Measurements from ENCODE around the gene SHISAL2B. TPM values are rescaled to one million over a fixed set of nuclear protein-coding genes. Genes with fewer than 3 reads are reported as not detected.

The SHISAL2B gene
- total RNA-seq, 1 experiment from 2014 or later, result 15.2 TPM

- TF ChIP-seq, protein P1, sequence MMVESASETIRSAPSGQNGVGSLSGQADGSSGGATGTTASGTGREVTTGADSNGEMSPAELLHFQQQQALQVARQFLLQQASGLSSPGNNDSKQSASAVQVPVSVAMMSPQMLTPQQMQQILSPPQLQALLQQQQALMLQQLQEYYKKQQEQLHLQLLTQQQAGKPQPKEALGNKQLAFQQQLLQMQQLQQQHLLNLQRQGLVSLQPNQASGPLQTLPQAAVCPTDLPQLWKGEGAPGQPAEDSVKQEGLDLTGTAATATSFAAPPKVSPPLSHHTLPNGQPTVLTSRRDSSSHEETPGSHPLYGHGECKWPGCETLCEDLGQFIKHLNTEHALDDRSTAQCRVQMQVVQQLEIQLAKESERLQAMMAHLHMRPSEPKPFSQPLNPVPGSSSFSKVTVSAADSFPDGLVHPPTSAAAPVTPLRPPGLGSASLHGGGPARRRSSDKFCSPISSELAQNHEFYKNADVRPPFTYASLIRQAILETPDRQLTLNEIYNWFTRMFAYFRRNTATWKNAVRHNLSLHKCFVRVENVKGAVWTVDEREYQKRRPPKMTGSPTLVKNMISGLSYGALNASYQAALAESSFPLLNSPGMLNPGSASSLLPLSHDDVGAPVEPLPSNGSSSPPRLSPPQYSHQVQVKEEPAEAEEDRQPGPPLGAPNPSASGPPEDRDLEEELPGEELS (CRISPR knock-in tag; IDR thresholded peaks at IDR 0.05), result no peak
- TF ChIP-seq CREM (CRISPR knock-in tag; IDR thresholded peaks at IDR 0.05) (no peak), SMAD3 (CRISPR knock-in tag; IDR thresholded peaks at IDR 0.05; ENCODE audit: borderline replicate concordance) (no peak), PRRX2 (CRISPR knock-in tag; IDR thresholded peaks at IDR 0.05) (no peak), NR3C1 (CRISPR knock-in tag; conservative IDR thresholded peaks at IDR 0.05; ENCODE audit: low read depth) (no peak), MYBL2 (CRISPR knock-in tag; IDR thresholded peaks at IDR 0.05) (no peak), ZNF423 (CRISPR knock-in tag; IDR thresholded peaks at IDR 0.05) (no peak)
- TF ChIP-seq, protein P2, sequence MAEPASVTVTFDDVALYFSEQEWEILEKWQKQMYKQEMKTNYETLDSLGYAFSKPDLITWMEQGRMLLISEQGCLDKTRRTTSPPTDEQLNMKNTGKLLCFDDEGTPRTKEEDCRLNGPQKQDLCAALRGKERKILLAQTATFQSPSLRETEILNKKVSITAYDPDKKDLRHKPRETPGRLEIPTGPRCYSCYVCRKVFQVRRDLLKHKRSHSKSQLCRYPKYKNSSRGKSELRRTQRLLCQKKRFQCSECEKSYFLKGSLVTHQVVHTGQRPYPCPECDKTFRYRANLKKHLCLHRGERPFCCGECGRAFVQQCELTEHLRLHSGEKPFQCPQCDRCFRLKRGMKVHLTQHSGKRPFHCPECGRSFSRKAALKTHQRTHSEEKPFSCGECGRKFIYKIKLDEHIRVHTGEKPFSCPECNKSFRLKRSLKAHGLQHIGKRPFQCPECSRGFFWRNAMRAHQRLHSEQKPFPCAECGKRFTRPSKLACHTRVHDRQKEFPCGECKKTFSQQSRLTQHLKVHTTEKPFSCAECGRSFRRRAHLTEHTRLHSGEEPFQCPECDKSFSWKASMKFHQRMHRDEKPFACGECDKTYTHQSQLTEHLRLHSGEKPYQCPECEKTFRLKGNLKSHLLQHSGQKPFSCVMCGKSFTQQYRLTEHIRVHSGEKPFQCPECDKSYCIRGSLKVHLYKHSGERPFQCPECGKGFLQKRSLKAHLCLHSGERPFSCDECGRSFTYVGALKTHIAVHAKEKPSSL (CRISPR knock-in tag; conservative IDR thresholded peaks at IDR 0.05), result no peak
- TF ChIP-seq, protein P3, sequence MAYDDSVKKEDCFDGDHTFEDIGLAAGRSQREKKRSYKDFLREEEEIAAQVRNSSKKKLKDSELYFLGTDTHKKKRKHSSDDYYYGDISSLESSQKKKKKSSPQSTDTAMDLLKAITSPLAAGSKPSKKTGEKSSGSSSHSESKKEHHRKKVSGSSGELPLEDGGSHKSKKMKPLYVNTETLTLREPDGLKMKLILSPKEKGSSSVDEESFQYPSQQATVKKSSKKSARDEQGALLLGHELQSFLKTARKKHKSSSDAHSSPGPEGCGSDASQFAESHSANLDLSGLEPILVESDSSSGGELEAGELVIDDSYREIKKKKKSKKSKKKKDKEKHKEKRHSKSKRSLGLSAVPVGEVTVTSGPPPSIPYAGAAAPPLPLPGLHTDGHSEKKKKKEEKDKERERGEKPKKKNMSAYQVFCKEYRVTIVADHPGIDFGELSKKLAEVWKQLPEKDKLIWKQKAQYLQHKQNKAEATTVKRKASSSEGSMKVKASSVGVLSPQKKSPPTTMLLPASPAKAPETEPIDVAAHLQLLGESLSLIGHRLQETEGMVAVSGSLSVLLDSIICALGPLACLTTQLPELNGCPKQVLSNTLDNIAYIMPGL (CRISPR knock-in tag; IDR thresholded peaks at IDR 0.05), result no peak
Observed at GRCh38 chr5:64763948-64764503, 73.7 kb downstream of the SHISAL2B start (continued).

DNA sequence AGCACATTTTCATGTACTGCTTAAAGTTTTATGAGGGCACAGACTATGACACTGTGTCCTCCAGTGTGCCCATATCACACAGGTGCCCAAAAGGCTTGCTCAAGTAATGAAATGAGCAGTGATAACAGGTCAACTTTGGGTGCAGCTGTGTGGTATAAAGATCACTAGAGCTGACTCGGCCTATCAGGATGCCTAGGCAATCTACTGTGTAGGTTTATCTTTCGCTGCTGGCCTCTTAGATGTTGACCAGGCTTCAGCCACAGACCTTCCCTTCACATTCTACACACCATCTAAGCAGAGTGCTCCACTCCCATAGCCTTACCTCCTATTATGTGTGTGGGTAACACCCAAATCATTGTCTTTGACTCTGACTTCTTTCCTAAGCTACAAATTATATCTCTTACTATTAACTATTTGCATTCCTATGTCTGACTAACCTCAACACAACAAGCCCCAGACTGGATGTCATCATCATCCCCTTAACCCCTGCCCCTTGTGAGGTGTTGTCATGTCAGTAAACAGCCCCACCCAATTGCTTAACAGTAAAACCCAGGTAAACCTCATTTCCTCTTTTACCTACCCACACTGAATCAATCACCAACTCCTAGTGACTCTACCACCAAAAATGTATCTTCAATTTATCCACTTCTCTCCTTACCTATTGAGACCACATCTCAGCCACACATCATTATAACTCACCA, 75.7 kb downstream of the SHISAL2B start:
- no peak overlapping the region for H3K4me3 Mint-ChIP-seq
- POLR2A ChIA-PET, result no interaction called here
- peaks cover 30% of the 10 kb centered on the region for H3K4me1 Mint-ChIP-seq
- H3K27me3 Mint-ChIP-seq (ENCODE audit: low read depth), result no peaks in the 10 kb centered on the region
- H3K27ac Mint-ChIP-seq, result no peak overlapping the region
- ATAC-seq (no peak), DNase-seq (ENCODE audit: low spot score) (no peak)
- H3K9me3 Mint-ChIP-seq, result no peaks in the 10 kb centered on the region
- peaks cover 11% of the 10 kb centered on the region for H3K36me3 Mint-ChIP-seq
- CTCF ChIA-PET, result no interaction called here
- no peak for TF ChIP-seq FOXJ3 (CRISPR knock-in tag; IDR thresholded peaks at IDR 0.05; ENCODE audit: borderline replicate concordance)
- TF ChIP-seq GABPB1 (CRISPR knock-in tag; IDR thresholded peaks at IDR 0.05), result peak; percentile 17; the same call in 1 of the 2 replicates
- TF ChIP-seq NFYB (CRISPR knock-in tag; conservative IDR thresholded peaks at IDR 0.05; ENCODE audit: low read depth), result no peak

DNA sequence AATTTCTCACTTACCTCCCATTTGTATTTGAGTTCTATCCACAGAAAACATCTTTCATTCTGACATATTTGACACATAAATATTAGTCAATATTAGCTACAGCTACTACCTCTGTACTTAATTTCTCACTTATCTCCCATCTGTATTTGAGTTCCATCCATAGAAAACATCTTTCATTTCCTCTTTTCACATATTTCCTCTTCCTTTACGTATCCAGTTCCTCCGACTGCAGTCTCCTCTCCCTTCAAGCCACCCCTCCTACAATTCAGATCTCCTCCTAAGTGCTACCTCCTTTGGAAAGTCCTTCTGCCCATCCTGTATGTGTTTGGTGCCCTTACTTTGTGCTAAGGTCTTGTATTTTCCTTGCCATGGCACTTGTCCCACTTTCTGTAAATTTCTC, 76.6 kb downstream of the SHISAL2B start:
- H3K9me3 Mint-ChIP-seq, result no peaks in the 10 kb centered on the region
- peaks cover 24% of the 10 kb centered on the region for H3K4me1 Mint-ChIP-seq
- H3K36me3 Mint-ChIP-seq, result peaks cover 11% of the 10 kb centered on the region
- POLR2A ChIA-PET, result interaction anchor here (1.4 kb wide), 1 partner anchor 87 kb away, joined by 3 read pairs; no protein-coding TSS in a partner anchor
- H3K27ac Mint-ChIP-seq, result peak overlapping the region; percentile 38
- TF ChIP-seq, protein P4, sequence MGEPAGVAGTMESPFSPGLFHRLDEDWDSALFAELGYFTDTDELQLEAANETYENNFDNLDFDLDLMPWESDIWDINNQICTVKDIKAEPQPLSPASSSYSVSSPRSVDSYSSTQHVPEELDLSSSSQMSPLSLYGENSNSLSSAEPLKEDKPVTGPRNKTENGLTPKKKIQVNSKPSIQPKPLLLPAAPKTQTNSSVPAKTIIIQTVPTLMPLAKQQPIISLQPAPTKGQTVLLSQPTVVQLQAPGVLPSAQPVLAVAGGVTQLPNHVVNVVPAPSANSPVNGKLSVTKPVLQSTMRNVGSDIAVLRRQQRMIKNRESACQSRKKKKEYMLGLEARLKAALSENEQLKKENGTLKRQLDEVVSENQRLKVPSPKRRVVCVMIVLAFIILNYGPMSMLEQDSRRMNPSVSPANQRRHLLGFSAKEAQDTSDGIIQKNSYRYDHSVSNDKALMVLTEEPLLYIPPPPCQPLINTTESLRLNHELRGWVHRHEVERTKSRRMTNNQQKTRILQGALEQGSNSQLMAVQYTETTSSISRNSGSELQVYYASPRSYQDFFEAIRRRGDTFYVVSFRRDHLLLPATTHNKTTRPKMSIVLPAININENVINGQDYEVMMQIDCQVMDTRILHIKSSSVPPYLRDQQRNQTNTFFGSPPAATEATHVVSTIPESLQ (CRISPR knock-in tag; IDR thresholded peaks at IDR 0.05), result no peak
- TF ChIP-seq ZSCAN18 (CRISPR knock-in tag; IDR thresholded peaks at IDR 0.05), result no peak
- TF ChIP-seq ZNF396 (CRISPR knock-in tag; IDR thresholded peaks at IDR 0.05; ENCODE audit: borderline replicate concordance), result no peak
- TF ChIP-seq, protein P1 (CRISPR knock-in tag; IDR thresholded peaks at IDR 0.05), result no peak
- no peak for TF ChIP-seq GTF2I (CRISPR knock-in tag; conservative IDR thresholded peaks at IDR 0.05)
- no peak for TF ChIP-seq ZNF232 (CRISPR knock-in tag; IDR thresholded peaks at IDR 0.05)
- TF ChIP-seq SP1 (CRISPR knock-in tag; conservative IDR thresholded peaks at IDR 0.05), result no peak
- no peak for TF ChIP-seq NR2C2 (CRISPR knock-in tag; IDR thresholded peaks at IDR 0.05)
- no peak for TF ChIP-seq FOXP1 (CRISPR knock-in tag; IDR thresholded peaks at IDR 0.05; ENCODE audit: borderline replicate concordance)
- H3K27me3 Mint-ChIP-seq (ENCODE audit: low read depth), result no peaks in the 10 kb centered on the region
- no peak for ATAC-seq
- CTCF ChIA-PET, result interaction anchor here (1.4 kb wide), 1 partner anchor 129 kb away, joined by 3 read pairs; no protein-coding TSS in a partner anchor
- peak overlapping the region; percentile 100 for H3K4me3 Mint-ChIP-seq
- no peak for DNase-seq (ENCODE audit: low spot score)

Data from WTC11 (cell line).